NOMO-1 (cell line): ENCODE results near the gene PPP6R3.
"Not testable (repeated sequence)": the region's sequence is repeated elsewhere in the genome, so short reads cannot be mapped to it uniquely, and the experiment has no call there.

ENCODE experiments used
- DNase-seq, 2 experiments: peaks; one replicate each; lab custom pipeline; 2025; ENCODE audit not compliant: unreplicated experiment in 2 of 2; lab: John Stamatoyannopoulos, UW

The PPP6R3 gene

DNA sequence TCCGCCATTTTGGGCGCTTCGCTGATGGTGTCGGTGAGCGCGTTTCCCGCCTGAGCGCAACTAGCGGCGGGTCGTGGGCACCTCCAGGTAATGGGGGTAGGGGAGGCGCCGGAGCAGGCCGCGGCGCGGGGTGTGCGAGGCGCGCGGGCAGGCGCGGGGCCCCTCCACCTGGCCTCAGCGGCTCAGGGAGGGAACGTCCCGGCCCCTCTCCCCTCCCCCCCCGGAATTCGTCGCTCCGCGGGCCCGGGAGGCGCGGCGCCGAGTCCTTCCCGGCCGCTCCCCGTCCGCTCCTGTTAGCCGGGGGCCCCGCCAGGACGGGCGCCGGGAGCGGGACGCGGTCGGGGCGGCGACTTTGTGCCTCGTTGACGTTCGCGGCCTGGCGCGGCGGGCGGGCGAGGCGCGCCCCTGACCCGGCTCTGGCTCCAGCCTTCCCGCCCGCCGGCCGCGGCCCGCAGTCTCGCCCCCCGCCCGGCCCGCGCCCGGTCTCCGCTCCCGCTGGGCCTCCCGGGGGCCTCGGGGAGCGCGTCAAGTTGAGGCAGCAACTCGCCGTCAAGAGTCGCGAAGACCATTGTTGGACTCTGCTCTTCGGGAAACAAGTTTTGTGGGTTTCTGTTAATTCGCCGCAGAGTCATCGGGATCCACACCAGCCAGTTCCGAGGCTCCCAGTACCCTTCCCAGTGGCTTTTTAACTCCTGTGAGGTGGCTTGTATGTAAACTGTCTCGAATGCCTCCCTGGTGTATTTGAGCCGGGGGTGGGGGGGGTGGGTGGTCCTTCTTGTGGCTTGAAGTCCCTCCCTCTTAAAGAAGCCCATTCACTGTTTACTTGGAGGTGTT, at the start of gene PPP6R3:
Gene PPP6R3 (plus strand): TSS at position 12 of the 834 bp plus-strand sequence. CDS start 76,913 bp downstream, outside the sequence.
- DNase-seq: peak in 1 of 2 experiments; percentile 9

- DNase-seq: no peak
Observed at GRCh38 chr11:68411501-68411991, 49.0 kb upstream of the PPP6R3 start.

- DNase-seq: no peak
Observed at GRCh38 chr11:68412593-68413475, 47.7 kb upstream of the PPP6R3 start.

DNA sequence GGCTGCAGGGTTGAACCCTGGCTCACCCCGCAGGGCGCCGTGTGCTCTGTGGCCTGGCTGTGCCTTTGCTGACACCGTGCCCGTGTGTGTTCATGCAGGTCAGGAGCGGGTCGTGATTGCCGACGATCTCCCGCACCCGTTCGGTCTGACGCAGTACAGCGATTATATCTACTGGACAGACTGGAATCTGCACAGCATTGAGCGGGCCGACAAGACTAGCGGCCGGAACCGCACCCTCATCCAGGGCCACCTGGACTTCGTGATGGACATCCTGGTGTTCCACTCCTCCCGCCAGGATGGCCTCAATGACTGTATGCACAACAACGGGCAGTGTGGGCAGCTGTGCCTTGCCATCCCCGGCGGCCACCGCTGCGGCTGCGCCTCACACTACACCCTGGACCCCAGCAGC, 47.0 kb upstream of the PPP6R3 start:
- no peak for DNase-seq

DNA sequence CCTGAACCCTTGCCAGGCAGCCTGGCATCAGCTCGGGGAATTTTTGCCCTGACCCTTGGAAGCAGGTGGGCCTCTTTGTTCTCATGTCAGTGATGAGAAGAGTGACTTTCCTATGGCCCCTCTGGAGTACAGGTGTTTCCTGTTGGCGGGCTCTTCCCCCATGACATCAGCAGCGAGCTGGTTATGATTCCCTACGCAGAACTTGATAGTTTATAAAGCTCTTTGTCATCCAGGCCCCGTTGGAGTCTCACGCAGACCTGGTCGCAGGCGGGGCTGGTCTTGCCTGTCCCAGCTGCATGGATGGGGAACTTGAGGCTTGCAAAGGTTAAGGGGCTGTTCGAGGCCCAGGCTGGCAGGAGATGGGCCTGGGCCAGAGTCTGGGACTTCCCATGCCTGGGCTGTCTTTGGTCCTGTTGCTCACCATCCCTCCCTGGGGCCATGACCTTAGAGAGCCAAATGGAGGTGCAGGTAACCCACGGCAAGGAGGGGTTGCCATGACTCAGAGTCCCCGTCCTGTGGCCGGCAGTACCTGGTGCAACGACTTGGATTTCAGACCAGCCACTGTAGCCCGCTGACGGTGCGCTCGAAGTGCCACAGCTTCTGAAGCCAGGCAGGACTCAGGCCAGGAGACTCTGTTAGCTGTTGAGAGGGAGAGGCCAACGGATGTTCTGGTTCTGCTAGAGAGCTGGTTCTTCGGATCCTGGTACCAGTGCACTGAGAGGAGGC, 45.9 kb upstream of the PPP6R3 start:
- DNase-seq: no peak

DNA sequence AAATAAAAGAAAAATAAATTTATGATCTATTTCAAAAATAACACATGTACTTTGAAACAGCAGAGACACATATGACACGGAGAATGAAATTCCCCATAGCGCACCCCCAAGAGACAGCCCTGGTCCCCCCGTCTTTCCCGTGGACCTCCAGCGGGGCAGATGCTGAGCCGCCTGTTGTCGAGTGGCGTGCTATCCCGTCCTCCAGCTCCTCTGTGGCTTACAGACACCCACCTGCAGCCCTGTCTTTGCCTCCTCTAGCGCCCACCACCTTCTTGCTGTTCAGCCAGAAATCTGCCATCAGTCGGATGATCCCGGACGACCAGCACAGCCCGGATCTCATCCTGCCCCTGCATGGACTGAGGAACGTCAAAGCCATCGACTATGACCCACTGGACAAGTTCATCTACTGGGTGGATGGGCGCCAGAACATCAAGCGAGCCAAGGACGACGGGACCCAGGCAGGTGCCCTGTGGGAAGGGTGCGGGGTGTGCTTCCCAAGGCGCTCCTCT, 44.4 kb upstream of the PPP6R3 start:
- no peak for DNase-seq

DNA sequence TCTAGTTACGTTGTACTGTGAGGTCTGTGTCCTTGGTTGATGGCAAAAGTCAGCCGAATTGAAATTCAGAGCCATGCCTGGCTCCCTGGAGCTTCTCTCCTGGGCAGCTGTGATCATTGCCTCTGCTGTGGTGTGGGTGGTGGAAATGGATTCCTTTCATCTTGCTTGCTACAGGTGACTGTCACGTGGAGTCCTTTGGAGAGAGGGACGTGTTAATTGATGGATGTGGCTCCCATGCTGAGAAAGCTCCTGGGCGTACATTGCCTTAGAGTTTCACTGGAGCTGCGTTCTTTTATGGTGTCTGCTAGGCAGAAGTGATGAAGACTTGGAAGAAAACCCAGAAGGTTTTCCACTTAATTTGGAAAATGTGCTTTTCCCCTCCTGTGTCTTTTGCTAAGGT, 41.9 kb upstream of the PPP6R3 start:
- no peak for DNase-seq

GRCh38 chr11:68420171-68420570, 40.4 kb upstream of the PPP6R3 start:
- DNase-seq: no peak

- DNase-seq: no peak
Observed at GRCh38 chr11:68423481-68423880, 37.1 kb upstream of the PPP6R3 start.

GRCh38 chr11:68424101-68424632, 36.4 kb upstream of the PPP6R3 start:
- DNase-seq: no peak

DNA sequence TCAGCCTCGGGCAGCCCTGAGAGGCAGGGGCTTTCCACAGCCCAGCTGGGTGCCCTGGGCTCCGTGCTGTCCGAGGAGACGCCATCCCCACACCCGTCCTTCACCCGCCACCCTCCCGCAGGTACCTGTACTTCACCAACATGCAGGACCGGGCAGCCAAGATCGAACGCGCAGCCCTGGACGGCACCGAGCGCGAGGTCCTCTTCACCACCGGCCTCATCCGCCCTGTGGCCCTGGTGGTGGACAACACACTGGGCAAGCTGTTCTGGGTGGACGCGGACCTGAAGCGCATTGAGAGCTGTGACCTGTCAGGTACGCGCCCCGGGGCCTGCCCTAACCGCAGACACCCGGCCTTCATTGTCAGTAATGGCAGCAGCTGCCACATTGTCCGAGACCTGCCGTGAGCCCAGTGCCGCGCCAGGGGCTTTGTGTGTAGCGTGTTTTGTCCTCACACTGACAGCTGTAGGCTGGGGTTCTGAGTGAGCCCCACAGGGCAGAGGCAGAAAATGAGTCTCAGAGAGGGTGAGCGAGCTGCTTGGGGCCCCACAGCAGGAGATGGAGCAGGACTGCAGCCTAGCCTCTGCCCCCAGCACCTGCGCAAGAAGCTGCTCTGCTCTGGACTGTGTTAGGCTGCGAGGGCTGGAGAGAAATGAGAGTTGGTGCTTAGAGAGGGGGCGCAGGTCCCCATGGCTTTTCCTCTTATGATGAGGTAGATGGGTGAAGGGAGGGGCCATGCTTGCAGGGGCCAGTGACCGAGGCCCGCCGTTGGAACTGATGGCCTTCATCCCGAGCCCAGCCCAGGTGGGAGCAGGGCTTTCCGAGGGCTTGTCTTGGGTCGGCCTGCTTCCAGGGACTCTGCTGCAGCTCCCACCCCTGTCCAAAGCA, 35.3 kb upstream of the PPP6R3 start:
- no peak for DNase-seq

GRCh38 chr11:68425866-68426380, 34.6 kb upstream of the PPP6R3 start:
- no peak for DNase-seq

- DNase-seq: no peak
Observed at GRCh38 chr11:68429661-68430060, 30.9 kb upstream of the PPP6R3 start.

DNA sequence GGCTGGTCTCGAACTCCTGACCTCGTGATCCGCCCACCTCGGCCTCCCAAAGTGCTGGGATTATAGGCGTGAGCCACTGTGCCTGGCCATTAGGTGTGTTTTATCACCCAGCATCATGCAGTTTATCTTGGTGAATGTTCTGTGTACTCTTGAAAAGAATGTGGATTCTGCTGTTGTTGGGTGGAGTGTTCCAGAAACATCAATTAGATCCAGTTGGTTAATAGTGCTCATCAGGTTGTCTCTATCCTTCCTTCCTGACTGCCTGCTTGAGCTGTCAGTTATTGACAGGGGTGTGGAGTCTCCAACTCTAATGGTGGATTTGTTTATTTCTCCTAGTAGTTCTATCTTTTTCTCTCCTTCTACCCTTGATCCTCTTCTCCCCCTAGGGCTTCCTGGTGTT, 30.2 kb upstream of the PPP6R3 start:
- no peak for DNase-seq

DNA sequence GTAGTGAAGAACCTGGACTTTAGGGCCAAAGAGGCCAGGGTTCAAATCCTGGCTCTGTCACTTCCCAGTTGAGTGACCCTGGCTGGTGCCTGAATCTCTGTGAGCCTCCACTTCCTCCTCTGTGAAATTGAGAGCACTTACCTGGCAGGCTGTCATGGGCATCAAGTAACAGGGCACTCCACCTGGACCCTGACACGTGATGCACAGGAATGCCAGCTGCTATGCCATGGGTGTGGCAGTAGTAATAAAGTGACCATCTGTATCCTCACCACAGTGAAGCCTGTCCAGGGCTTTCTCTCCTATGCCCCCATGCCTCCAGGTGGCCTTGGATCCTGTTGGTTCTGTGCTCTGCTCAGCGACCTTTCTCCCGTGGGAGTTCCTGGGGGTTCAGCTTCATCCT, 29.8 kb upstream of the PPP6R3 start:
- DNase-seq: no peak

DNA sequence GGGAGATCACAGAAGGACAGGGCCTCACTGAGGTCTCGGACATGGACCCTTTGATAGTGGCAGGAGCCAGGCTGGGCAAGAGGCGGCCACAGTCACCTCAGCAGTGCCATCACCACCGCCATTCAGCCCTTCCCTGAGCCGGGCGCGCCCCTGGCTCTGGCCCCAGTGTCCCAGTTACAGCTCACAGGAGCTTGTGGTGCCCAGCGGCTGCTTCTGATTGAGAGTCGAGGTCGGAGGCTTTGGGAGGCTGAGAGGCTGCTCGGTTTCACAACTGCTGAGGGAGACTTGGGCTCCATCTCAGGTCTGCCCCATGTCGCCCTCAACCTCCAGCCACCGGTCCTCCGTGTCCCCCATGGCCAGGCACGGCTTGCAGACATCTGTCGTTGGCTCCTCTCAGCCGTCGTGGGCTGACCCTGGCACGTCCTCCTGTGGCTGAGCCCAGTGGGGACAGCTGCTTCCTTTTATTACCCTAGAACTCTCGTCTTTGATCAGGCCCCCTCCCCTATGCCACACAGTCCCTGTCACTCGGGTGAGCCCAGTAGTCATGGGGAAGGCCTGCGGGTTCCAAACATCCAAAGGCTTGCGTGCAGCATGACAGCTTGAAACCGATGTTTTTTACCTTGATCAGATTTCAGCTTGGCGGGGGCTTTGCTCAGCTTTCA, 28.4 kb upstream of the PPP6R3 start:
- no peak for DNase-seq

DNA sequence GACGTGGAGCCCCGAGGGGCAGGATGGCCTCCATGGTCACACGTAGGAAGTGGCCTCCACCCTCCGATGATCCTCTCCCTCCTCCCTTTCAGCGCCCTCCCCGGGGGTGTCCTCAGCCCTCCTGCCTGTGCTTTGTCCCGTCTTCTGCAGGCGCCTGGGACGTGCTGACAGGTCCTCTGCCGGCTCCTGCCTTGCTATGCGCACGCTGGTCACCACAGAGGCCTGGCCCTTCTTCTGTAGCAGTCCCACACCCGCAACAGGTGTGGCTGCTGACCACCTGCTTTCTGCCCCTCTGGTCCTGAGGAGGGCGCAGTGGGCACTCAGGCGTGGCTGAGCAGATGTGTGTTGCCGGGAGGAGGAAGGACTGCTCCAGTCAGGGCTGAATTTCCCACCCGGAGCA, 27.7 kb upstream of the PPP6R3 start:
- no peak for DNase-seq

- DNase-seq: no peak
Observed at GRCh38 chr11:68433541-68433940, 27.0 kb upstream of the PPP6R3 start.

DNA sequence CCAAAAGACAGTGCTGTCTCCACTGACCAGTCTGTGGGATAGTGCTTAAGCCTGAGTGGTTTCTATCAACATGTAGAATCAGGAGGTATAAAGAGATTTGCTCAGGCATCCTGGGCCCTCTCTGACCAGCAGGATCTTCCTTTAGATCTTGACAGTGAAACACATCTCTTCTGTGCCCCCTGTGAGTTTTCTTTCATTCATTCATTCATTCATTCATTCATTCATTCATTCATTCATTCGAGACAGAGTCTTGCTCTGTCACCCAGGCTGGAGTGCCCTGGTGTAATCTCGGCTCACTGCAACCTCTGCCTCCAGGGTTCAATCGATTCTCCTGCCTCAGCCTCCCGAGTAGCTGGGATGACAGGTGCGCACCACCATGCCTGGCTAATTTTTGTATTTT, 26.4 kb upstream of the PPP6R3 start:
- DNase-seq: not testable (repeated sequence)
